IPS DF 4.7 (cell line): ENCODE results near the gene IL1RAPL1.

Experiments
- DNase-seq: peaks from one replicate; pipeline ENCODE4 v3.0.0-alpha.2; 2013; ENCODE audit warnings: low spot score; ENCODE audit errors: extremely low read depth

Gene IL1RAPL1

GRCh38 chrX:29506729-29507128 is 919.5 kb downstream of the IL1RAPL1 start:
- no peak for DNase-seq

GRCh38 chrX:29518100-29518499 is 930.9 kb downstream of the IL1RAPL1 start:
- DNase-seq = no peak

GRCh38 chrX:29528281-29528680 is 941.0 kb downstream of the IL1RAPL1 start:
- no peak for DNase-seq

- no peak for DNase-seq
These were observed 943.3 kb downstream of the IL1RAPL1 start for GRCh38 chrX:29530501-29530900.

GRCh38 chrX:29531336-29531735 is 944.1 kb downstream of the IL1RAPL1 start:
- no peak for DNase-seq

GRCh38 chrX:29535212-29536162 is 948.2 kb downstream of the IL1RAPL1 start:
- no peak for DNase-seq

GRCh38 chrX:29541038-29541437 is 953.8 kb downstream of the IL1RAPL1 start:
- DNase-seq = no peak

- no peak for DNase-seq
These were observed 954.9 kb downstream of the IL1RAPL1 start for GRCh38 chrX:29542152-29542551.

GRCh38 chrX:29545878-29546277 is 958.6 kb downstream of the IL1RAPL1 start:
- DNase-seq = no peak

DNA sequence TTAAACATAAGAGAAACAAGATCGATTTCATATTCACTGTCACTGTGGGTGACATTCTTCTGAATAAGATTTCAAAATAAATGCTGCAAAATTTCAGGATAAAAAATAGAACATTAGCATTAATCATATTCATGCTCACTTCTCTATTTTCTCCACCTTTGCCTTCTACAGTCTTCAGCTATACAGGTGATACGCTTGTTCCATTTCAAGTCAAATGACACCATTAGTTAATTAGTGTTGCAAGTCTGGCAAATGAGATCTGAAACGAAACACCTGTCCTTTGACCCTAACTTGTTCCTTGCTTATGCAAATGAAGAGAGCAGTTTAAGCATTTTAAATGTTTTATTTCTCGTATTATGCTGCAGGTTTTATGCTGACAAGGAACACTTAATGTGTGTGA is 960.6 kb downstream of the IL1RAPL1 start:
- no peak for DNase-seq

GRCh38 chrX:29553542-29553941 is 966.3 kb downstream of the IL1RAPL1 start:
- no peak for DNase-seq

GRCh38 chrX:29555465-29556091 is 968.3 kb downstream of the IL1RAPL1 start:
- DNase-seq = no peak

GRCh38 chrX:29560065-29560464 is 972.8 kb downstream of the IL1RAPL1 start:
- DNase-seq = no peak

DNA sequence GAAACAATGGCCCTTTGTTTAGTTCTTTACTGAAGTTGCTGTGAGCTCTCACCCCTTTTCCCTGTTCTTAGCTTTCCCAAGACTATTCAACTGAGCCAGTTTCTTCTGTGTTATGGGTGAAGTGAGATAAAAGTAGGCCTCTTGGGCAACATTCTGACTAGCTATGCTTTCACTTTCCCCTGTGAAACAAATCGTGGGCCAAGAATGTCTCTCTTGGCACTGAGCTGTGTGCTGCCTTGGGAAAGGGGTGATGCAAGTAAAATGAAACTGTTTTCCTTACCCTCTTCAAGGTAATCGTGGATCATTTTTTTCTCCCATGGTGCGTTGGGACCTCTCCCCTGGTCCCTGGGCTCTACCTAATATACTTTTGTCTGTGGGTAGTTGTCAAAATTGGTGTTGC is 974.2 kb downstream of the IL1RAPL1 start:
- no peak for DNase-seq

- no peak for DNase-seq
These were observed 993.3 kb downstream of the IL1RAPL1 start for GRCh38 chrX:29580560-29580959.

- DNase-seq = no peak
These were observed 994.0 kb downstream of the IL1RAPL1 start for GRCh38 chrX:29581223-29581622.

DNA sequence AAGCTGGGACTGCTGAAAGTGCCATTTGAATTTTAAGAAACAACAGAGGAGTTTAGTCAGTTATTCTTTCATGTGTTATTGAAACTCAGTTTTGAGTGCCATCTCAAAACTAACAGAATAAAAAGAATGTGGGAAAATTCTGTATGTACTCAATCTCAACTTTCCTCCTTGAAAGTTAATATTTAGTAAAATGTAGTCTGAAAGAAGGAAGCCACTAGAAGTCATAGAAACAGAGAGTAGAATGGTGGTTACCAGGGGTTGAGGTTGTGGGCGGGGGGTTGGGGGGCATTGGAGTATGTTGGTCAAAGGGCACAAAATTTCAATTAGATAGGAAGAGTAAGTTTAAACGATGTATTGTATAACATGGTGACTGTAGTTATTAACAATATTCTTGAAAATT is 999.9 kb downstream of the IL1RAPL1 start:
- no peak for DNase-seq

GRCh38 chrX:29590921-29591320 is 1003.7 kb downstream of the IL1RAPL1 start:
- DNase-seq = no peak

GRCh38 chrX:29604381-29604780 is 1017.1 kb downstream of the IL1RAPL1 start:
- DNase-seq = no peak

GRCh38 chrX:29617276-29617675 is 1030.0 kb downstream of the IL1RAPL1 start:
- DNase-seq = no peak

DNA sequence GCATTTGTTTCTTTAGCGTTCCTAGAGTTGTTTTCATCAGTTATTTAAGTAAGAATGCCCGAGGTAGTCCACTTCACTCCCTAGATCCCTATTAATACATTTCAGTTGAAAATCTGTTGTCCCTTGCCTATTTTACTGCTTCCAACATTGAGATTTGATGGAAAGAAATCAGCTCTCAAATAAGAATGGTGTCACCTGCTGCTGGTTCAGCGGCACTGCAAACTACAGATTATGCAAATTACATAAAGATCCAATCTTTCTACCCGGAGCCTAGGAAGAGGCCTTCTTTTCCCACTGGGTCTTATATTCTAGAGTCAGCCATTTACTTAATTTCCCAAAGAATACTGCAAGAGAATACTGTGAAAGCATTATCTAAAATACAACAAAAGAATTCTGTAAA is 1030.5 kb downstream of the IL1RAPL1 start:
- no peak for DNase-seq

DNA sequence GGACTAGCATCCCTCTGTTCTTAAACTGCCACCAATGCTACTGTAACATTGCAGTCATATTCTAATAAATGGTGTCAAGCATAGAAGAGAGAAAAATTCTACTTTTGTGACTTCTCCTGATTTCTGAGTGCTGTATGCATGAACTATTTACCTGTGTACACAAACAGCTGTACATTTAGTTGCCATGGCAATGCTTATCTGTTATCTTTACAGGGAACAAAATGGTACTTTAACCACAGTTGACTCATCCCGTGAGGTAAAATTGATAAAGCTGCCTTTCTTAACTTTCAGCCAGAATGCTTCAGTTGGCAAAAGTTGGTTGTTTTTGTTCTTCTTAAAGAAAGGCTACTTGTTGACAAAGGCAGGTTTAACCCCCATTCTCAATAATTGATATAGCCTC is 1040.6 kb downstream of the IL1RAPL1 start:
- no peak for DNase-seq

DNA sequence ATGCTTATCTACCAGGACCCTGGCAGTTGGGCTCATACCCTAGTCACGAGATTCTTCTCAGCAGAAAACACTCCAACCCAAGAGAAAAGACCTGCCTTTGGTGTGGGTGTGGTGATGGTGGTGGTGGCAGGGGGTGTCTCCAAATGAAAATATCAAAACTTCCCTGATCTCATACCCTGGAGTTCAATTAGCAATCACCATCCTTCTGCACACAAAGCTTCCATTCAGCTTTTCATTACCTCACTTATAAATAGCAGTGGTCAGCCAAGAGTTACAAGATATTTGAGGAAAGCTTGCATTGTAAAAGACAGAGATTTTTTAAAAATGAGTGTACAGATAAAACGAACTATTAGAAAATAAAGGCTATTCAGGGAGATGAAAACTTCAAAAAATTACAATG is 1047.3 kb downstream of the IL1RAPL1 start:
- DNase-seq = no peak
